H9 (cell line): ENCODE results near the gene QRICH2. TPM values are rescaled to one million over a fixed set of nuclear protein-coding genes. Genes with fewer than 3 reads are reported as not detected.
"Not testable (repeated sequence)": the region's sequence is repeated elsewhere in the genome, so short reads cannot be mapped to it uniquely, and the experiment has no call there.

ENCODE experiments used
- DNase-seq: peaks from one replicate; pipeline ENCODE4 v3.0.0-alpha.2; 2017
- H2AFZ ChIP-seq: one replicate; pipeline ENCODE4 v1.6.1; 2013; ENCODE audit warnings: mild to moderate bottlenecking, low read length, control low read depth, moderate library complexity
- H2AK5ac ChIP-seq: 2 replicates; pipeline ENCODE4 v1.6.1; 2013; ENCODE audit warnings: low read length, control low read depth, mixed read lengths; ENCODE audit not compliant: insufficient read length
- H2BK120ac ChIP-seq: one replicate; pipeline ENCODE4 v1.6.1; 2013; ENCODE audit warnings: low read depth, mild to moderate bottlenecking, low read length, control low read depth, inconsistent platforms; ENCODE audit not compliant: poor library complexity, severe bottlenecking
- H2BK12ac ChIP-seq: 2 replicates; pipeline ENCODE4 v1.6.1; 2013; ENCODE audit warnings: low read length, control low read depth, mixed read lengths, low read depth; ENCODE audit not compliant: insufficient read length
- H2BK15ac ChIP-seq: 2 replicates; pipeline ENCODE4 v1.6.1; 2013; ENCODE audit warnings: low read depth, low read length, control low read depth
- H2BK20ac ChIP-seq: one replicate; pipeline ENCODE4 v1.6.1; 2013; ENCODE audit warnings: low read depth, mild to moderate bottlenecking, low read length, control low read depth, inconsistent platforms; ENCODE audit not compliant: poor library complexity, severe bottlenecking
- H2BK5ac ChIP-seq: 2 replicates; pipeline ENCODE4 v1.6.1; 2013; ENCODE audit warnings: low read length, control low read depth, mixed read lengths; ENCODE audit not compliant: insufficient read length
- H3K14ac ChIP-seq: 2 replicates; pipeline ENCODE4 v1.6.1; 2013; ENCODE audit warnings: low read length, control low read depth; ENCODE audit not compliant: insufficient read depth
- H3K18ac ChIP-seq: 2 replicates; pipeline ENCODE4 v1.6.1; 2013; ENCODE audit warnings: low read depth, mild to moderate bottlenecking, mixed read lengths, low read length, control low read depth; ENCODE audit not compliant: insufficient read length
- H3K23ac ChIP-seq: 2 replicates; pipeline ENCODE4 v1.6.1; 2013; ENCODE audit warnings: low read length, control low read depth, mixed read lengths, low read depth; ENCODE audit not compliant: insufficient read length
- H3K23me2 ChIP-seq: 2 replicates; pipeline ENCODE4 v1.6.1; 2013; ENCODE audit warnings: low read depth, mild to moderate bottlenecking, mixed read lengths, low read length, control low read depth; ENCODE audit not compliant: insufficient read length, poor library complexity, severe bottlenecking
- H3K27ac ChIP-seq: 2 replicates; pipeline ENCODE4 v1.5.1; 2013; ENCODE audit warnings: low read length, control low read depth, mixed read lengths, low read depth; ENCODE audit not compliant: insufficient read length
- H3K27me3 ChIP-seq: 2 replicates; pipeline ENCODE4 v1.6.1; 2013; ENCODE audit warnings: low read length, control low read depth, inconsistent platforms; ENCODE audit not compliant: insufficient read depth
- H3K4ac ChIP-seq: 2 replicates; pipeline ENCODE4 v1.6.1; 2013; ENCODE audit warnings: low read depth, mild to moderate bottlenecking, control low read depth, inconsistent platforms, low read length, moderate library complexity
- H3K4me1 ChIP-seq: 2 replicates; pipeline ENCODE4 v1.6.1; 2013; ENCODE audit warnings: low read length, control low read depth, inconsistent platforms; ENCODE audit not compliant: insufficient read depth
- H3K4me2 ChIP-seq: 2 replicates; pipeline ENCODE4 v1.6.1; 2013; ENCODE audit warnings: low read length, control low read depth, mixed read lengths; ENCODE audit not compliant: insufficient read length, insufficient read depth
- H3K56ac ChIP-seq: 2 replicates; pipeline ENCODE4 v1.6.1; 2013; ENCODE audit warnings: low read depth, mild to moderate bottlenecking, mixed read lengths, low read length, control low read depth; ENCODE audit not compliant: insufficient read length
- H3K79me1 ChIP-seq: 2 replicates; pipeline ENCODE4 v1.6.1; 2013; ENCODE audit warnings: low read depth, mild to moderate bottlenecking, moderate library complexity, low read length, control low read depth, inconsistent platforms; ENCODE audit not compliant: insufficient read depth, poor library complexity, severe bottlenecking
- H3K79me2 ChIP-seq: 2 replicates; pipeline ENCODE4 v1.6.1; 2013; ENCODE audit warnings: low read length, control low read depth, inconsistent platforms; ENCODE audit not compliant: insufficient read depth
- H3K9ac ChIP-seq: 2 replicates; pipeline ENCODE4 v1.6.1; 2013; ENCODE audit warnings: low read length, control low read depth, mixed read lengths; ENCODE audit not compliant: insufficient read length; ENCODE audit errors: extremely low read depth
- H3K9me3 ChIP-seq: one replicate; pipeline ENCODE4 v1.6.1; 2013; ENCODE audit warnings: low read depth, low read length, inconsistent platforms; ENCODE audit not compliant: control insufficient read depth
- H3T11ph ChIP-seq: one replicate; pipeline ENCODE4 v1.6.1; 2013; ENCODE audit warnings: mild to moderate bottlenecking, low read length, control low read depth, inconsistent platforms
- H4K20me1 ChIP-seq: one replicate; pipeline ENCODE4 v1.6.1; 2013; ENCODE audit not compliant: control insufficient read depth, insufficient read length, insufficient read depth
- H4K5ac ChIP-seq: 2 replicates; pipeline ENCODE4 v1.6.1; 2013; ENCODE audit warnings: low read depth, mild to moderate bottlenecking, mixed read lengths, low read length, control low read depth; ENCODE audit not compliant: insufficient read length
- H4K8ac ChIP-seq: replicated peaks from 2 replicates; pipeline ENCODE4 v1.6.1; 2013; ENCODE audit warnings: low read length, control low read depth, mixed read lengths, low read depth; ENCODE audit not compliant: insufficient read length
- H4K91ac ChIP-seq: 2 replicates; pipeline ENCODE4 v1.6.1; 2013; ENCODE audit warnings: low read depth, mild to moderate bottlenecking, moderate library complexity, mixed read lengths, low read length, control low read depth; ENCODE audit not compliant: insufficient read length
- H3K27ac Mint-ChIP-seq, 3 experiments: 2 replicates in 2 of 3; 3 replicates in 1 of 3; pipeline ENCODE4 v1.8.0; 2020 to 2021; ENCODE audit warnings: mixed read lengths in 3 of 3, mild to moderate bottlenecking in 1 of 3, moderate library complexity in 1 of 3
- H3K27me3 Mint-ChIP-seq: 2 replicates; pipeline ENCODE4 v1.8.0; 2021; ENCODE audit warnings: low read depth, mild to moderate bottlenecking, moderate library complexity, mixed read lengths
- H3K36me3 Mint-ChIP-seq, 3 experiments: 2 replicates in 2 of 3; 3 replicates in 1 of 3; pipeline ENCODE4 v1.8.0; 2020 to 2021; ENCODE audit warnings: low read depth in 3 of 3, mixed read lengths in 3 of 3; ENCODE audit not compliant: insufficient read depth in 1 of 3
- H3K4me1 Mint-ChIP-seq, 2 experiments: 2 replicates each; pipeline ENCODE4 v1.8.0; 2020; ENCODE audit warnings: mixed read lengths in 2 of 2
- H3K4me3 Mint-ChIP-seq, 2 experiments: 2 replicates in 1 of 2; 3 replicates in 1 of 2; pipeline ENCODE4 v1.8.0; 2020 to 2021; ENCODE audit warnings: mild to moderate bottlenecking in 2 of 2, mixed read lengths in 2 of 2, moderate library complexity in 1 of 2
- H3K9me3 Mint-ChIP-seq, 2 experiments: 2 replicates in 1 of 2; 3 replicates in 1 of 2; pipeline ENCODE4 v1.8.0; 2020; ENCODE audit warnings: mild to moderate bottlenecking in 2 of 2, mixed read lengths in 2 of 2, moderate library complexity in 1 of 2
- WGBS: extraction: QIAGEN DNeasy Blood & Tissue Kit; methylation state at CpG from one replicate; pipeline ENCODE4 v1.1.7; 2013; ENCODE audit warnings: missing lambda C conversion rate, low lambda C conversion rate, mixed read lengths; ENCODE audit not compliant: insufficient read length; ENCODE audit errors: extremely low coverage; 5-methylcytosine and 5-hydroxymethylcytosine counted together
- total RNA-seq: library from RNA; stranded (reverse); gene quantifications from 2 replicates; pipeline ENCODE4 v1.2.1, GENCODE V29; 2021

Gene QRICH2
- total RNA-seq, 1 experiment from 2014 or later, result 3.2 TPM

- H3K79me2 ChIP-seq, H3K36me3 Mint-ChIP-seq, H3K23ac ChIP-seq, H2AK5ac ChIP-seq, H3K9ac ChIP-seq, H3K27ac Mint-ChIP-seq, H3K27ac ChIP-seq, H3K4me1 Mint-ChIP-seq, H2BK20ac ChIP-seq, H3K9me3 ChIP-seq, H2BK5ac ChIP-seq, H4K20me1 ChIP-seq, DNase-seq, H4K91ac ChIP-seq, H3K27me3 ChIP-seq, H2BK120ac ChIP-seq, H3K4me1 ChIP-seq, H3K14ac ChIP-seq, H3K4me3 Mint-ChIP-seq, H4K8ac ChIP-seq, H3K9me3 Mint-ChIP-seq, H3K4me2 ChIP-seq, H3T11ph ChIP-seq, H3K56ac ChIP-seq, H2BK12ac ChIP-seq, H2BK15ac ChIP-seq, H2AFZ ChIP-seq, H3K18ac ChIP-seq, H4K5ac ChIP-seq, H3K79me1 ChIP-seq, H3K23me2 ChIP-seq, H3K4ac ChIP-seq: not testable (repeated sequence)
- no CpG with 5 or more reads among the region's 7 CpGs for WGBS
- H3K27me3 Mint-ChIP-seq, result peaks cover 12% of the 10 kb centered on the region
These were observed 82.5 kb downstream of the QRICH2 start for GRCh38 chr17:76225373-76226086.

Other genes starting within 250 kb of the QRICH2 start
- gene SRP68, start 235.8 kb downstream of the QRICH2 start, total RNA-seq, result 85.1 and 86.1 TPM in 2 replicates
- gene GALR2, start 233.5 kb downstream of the QRICH2 start, total RNA-seq, result 0.79 and 0.81 TPM in 2 replicates
- 0.09 and 0.31 TPM in 2 replicates for gene ZACN, start 229.1 kb downstream of the QRICH2 start, total RNA-seq
- 160 and 162 TPM in 2 replicates for gene EXOC7, start 204.5 kb downstream of the QRICH2 start, total RNA-seq
- 3.7 and 4.0 TPM in 2 replicates for gene FOXJ1, start 167.0 kb downstream of the QRICH2 start, total RNA-seq
- 7.7 and 9.9 TPM in 2 replicates for gene RNF157, start 67.8 kb downstream of the QRICH2 start, total RNA-seq
- gene UBALD2, start 42.9 kb downstream of the QRICH2 start, total RNA-seq, result 25.8 and 26.7 TPM in 2 replicates
- 38.4 and 40.2 TPM in 2 replicates for gene PRPSAP1, start 45.6 kb upstream of the QRICH2 start, total RNA-seq
- 1.4 and 1.8 TPM in 2 replicates for gene SPHK1, start 76.3 kb upstream of the QRICH2 start, total RNA-seq
- gene UBE2O, start 144.9 kb upstream of the QRICH2 start, total RNA-seq, result 47.7 and 52.6 TPM in 2 replicates
- gene AANAT, start 159.3 kb upstream of the QRICH2 start, total RNA-seq, result 0.15 and 0.55 TPM in 2 replicates
- 17.1 and 19.7 TPM in 2 replicates for gene RHBDF2, start 193.1 kb upstream of the QRICH2 start, total RNA-seq
- 2.4 and 2.8 TPM in 2 replicates for gene CYGB, start 229.4 kb upstream of the QRICH2 start, total RNA-seq
- gene PRCD, start 231.8 kb upstream of the QRICH2 start, total RNA-seq, result 0.42 and 0.46 TPM in 2 replicates